RWPE2 (cell line): ENCODE results near the gene THSD7A.

Experiments
- ATAC-seq: fragments of 200-7000 bp; cut with Tn5 transposase; 3 replicates; pipeline ENCODE4 v1.9.1; 2021; ENCODE audit warnings: low read depth
- DNase-seq: peaks from one replicate; pipeline ENCODE4 v3.0.0-alpha.2; 2020; ENCODE audit warnings: low spot score
- H3K27ac ChIP-seq: fragments of 450-650 bp; 2 replicates; pipeline ENCODE4 v1.5.1; 2017; ENCODE audit warnings: mild to moderate bottlenecking; ENCODE audit not compliant: poor library complexity, severe bottlenecking
- H3K27me3 ChIP-seq: fragments of 250-450 bp; sonication (Bioruptor Pico); 2 replicates; pipeline ENCODE4 v1.5.1; 2021; ENCODE audit warnings: mild to moderate bottlenecking, moderate library complexity; ENCODE audit not compliant: insufficient read depth, poor library complexity, severe bottlenecking
- H3K36me3 ChIP-seq: fragments of 250-450 bp; sonication (Bioruptor Pico); 2 replicates; pipeline ENCODE4 v1.5.1; 2020; ENCODE audit warnings: low read depth, mild to moderate bottlenecking, moderate library complexity
- H3K4me1 ChIP-seq: fragments of 250-450 bp; sonication (Bioruptor Pico); 2 replicates; pipeline ENCODE4 v1.5.1; 2021; ENCODE audit warnings: mild to moderate bottlenecking, moderate library complexity; ENCODE audit not compliant: insufficient read depth, poor library complexity, severe bottlenecking
- H3K4me3 ChIP-seq: fragments of 250-450 bp; sonication (Bioruptor Pico); 2 replicates; pipeline ENCODE4 v1.5.1; 2021; ENCODE audit warnings: mild to moderate bottlenecking, moderate library complexity; ENCODE audit not compliant: severe bottlenecking
- H3K9me3 ChIP-seq: fragments of 250-450 bp; sonication (Bioruptor Pico); 2 replicates; pipeline ENCODE4 v1.5.1; 2021; ENCODE audit warnings: mild to moderate bottlenecking, moderate library complexity; ENCODE audit not compliant: severe bottlenecking
- CTCF ChIP-seq: fragments of 450-650 bp; IDR thresholded peaks from one replicate; pipeline ENCODE4 v1.5.1; 2017; ENCODE audit warnings: mild to moderate bottlenecking, moderate library complexity; ENCODE audit not compliant: poor library complexity, severe bottlenecking

THSD7A gene

GRCh38 chr7:11817111-11817740 is 14.8 kb downstream of the THSD7A start:
- no peaks in the 10 kb centered on the region for H3K27me3 ChIP-seq
- no peak for TF ChIP-seq CTCF
- DNase-seq = no peak
- H3K4me3 ChIP-seq = no peak overlapping the region
- H3K27ac ChIP-seq = no peak overlapping the region
- ATAC-seq = no peak
- no peaks in the 10 kb centered on the region for H3K4me1 ChIP-seq
- no peaks in the 10 kb centered on the region for H3K9me3 ChIP-seq
- H3K36me3 ChIP-seq = 0 out of 2 replicates have a peak, but pooled peaks cover 3% of the 10 kb centered on the region

- Histone ChIP-seq H3K27ac (no peak overlapping the region), H3K36me3 (0 out of 2 replicates have a peak, but pooled peaks cover 3% of the 10 kb centered on the region), H3K27me3 (no peaks in the 10 kb centered on the region), H3K4me3 (no peak overlapping the region), H3K4me1 (no peaks in the 10 kb centered on the region), H3K9me3 (no peaks in the 10 kb centered on the region)
- ATAC-seq = no peak
- no peak for TF ChIP-seq CTCF
- no peak for DNase-seq
Observed at GRCh38 chr7:11811709-11812108, 20.3 kb downstream of the THSD7A start.

DNA sequence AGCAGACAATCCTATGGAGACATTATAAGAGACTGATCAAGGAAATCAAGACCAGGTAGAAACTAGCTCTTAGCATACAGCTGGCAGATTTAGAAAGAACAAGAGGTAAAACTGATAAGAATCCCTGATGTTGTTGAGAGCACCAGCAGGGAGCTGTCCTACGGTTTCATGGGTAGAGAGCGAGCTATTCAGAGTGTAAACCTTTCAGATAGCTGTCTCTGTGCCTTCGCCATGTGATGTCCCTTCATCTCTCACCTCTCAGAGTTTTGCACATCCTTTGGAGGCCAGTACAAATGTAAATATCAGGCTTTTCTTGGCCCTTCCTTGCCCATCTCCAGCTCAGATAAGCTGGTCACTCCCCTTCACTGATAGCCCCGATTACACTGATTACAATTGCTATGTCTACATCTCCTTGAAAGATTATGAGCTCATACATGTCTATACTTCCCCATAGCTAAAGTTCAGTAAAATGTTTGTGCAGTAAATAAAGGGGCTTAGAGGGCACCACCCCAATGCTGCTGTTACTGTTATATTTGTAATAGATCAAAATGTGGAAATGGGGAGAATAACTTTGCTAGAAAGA is 21.9 kb downstream of the THSD7A start:
- ATAC-seq (no peak), DNase-seq (no peak)
- no peak overlapping the region for H3K27ac ChIP-seq
- H3K4me1 ChIP-seq = no peaks in the 10 kb centered on the region
- peaks cover 3% of the 10 kb centered on the region for H3K9me3 ChIP-seq
- H3K36me3 ChIP-seq = 0 out of 2 replicates have a peak, but pooled peaks cover 3% of the 10 kb centered on the region
- no peak for TF ChIP-seq CTCF
- no peak overlapping the region for H3K4me3 ChIP-seq
- no peaks in the 10 kb centered on the region for H3K27me3 ChIP-seq

DNA sequence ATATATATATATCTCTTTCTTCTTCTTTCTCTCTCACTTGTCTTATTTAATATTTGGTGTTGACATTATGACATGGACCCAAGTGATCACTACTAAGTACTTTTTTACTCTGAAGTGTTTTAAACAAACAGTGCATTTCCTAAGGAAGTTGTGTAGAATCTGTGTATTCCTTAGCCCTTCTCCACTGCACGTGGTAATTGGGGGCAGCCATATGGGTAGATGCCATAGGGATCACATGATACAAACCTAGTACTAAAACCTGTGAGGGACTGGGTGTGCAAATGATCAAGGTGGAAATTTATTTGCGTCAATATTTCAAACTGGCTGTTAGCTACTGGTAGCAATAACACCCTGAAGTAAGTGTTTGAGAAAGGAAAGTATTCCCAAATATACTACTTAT is 25.0 kb downstream of the THSD7A start:
- Histone ChIP-seq H3K27ac (no peak overlapping the region), H3K4me3 (no peak overlapping the region), H3K9me3 (peaks cover 3% of the 10 kb centered on the region), H3K4me1 (no peaks in the 10 kb centered on the region), H3K36me3 (no peaks in the 10 kb centered on the region), H3K27me3 (no peaks in the 10 kb centered on the region)
- no peak for TF ChIP-seq CTCF
- ATAC-seq (no peak), DNase-seq (no peak)

- no peak for TF ChIP-seq CTCF
- no peaks in the 10 kb centered on the region for H3K4me1 ChIP-seq
- H3K9me3 ChIP-seq = peaks cover 3% of the 10 kb centered on the region
- no peak overlapping the region for H3K27ac ChIP-seq
- no peak overlapping the region for H3K4me3 ChIP-seq
- DNase-seq (no peak), ATAC-seq (no peak)
- no peaks in the 10 kb centered on the region for H3K27me3 ChIP-seq
- H3K36me3 ChIP-seq = no peaks in the 10 kb centered on the region
Observed at GRCh38 chr7:11804621-11805020, 27.4 kb downstream of the THSD7A start.
